GM23338 (cell line): ENCODE measurements around the gene PTPRN2. TPM values are rescaled to one million over a fixed set of nuclear protein-coding genes. Genes with fewer than 3 reads are reported as not detected.

Experiments
- ATAC-seq: fragments of 200-7000 bp; cut with Tn5 transposase; 3 replicates; pipeline ENCODE4 v1.9.1; 2020
- DNase-seq: peaks from one replicate; pipeline ENCODE4 v3.0.0-alpha.2; 2015; ENCODE audit warnings: low spot score
- H2AFZ ChIP-seq: fragments of 200-600 bp; sonication (generic); 2 replicates; pipeline ENCODE4 v1.8.0; 2016; ENCODE audit warnings: antibody characterized with exemption, mild to moderate bottlenecking, moderate library complexity
- H3F3A ChIP-seq: fragments of 200-600 bp; sonication (generic); replicated peaks from 2 replicates; pipeline ENCODE4 v1.8.0; 2017; ENCODE audit warnings: antibody characterized with exemption, mixed run types, low read depth
- H3K27ac ChIP-seq: fragments of 200-600 bp; sonication (generic); 2 replicates; pipeline ENCODE4 v1.6.1; 2016; ENCODE audit warnings: low read depth
- H3K27me3 ChIP-seq: fragments of 200-600 bp; sonication (generic); 2 replicates; pipeline ENCODE4 v1.8.0; 2016; ENCODE audit warnings: mild to moderate bottlenecking, mixed run types, moderate library complexity; ENCODE audit not compliant: insufficient read depth
- H3K36me3 ChIP-seq: fragments of 200-600 bp; sonication (generic); 2 replicates; pipeline ENCODE4 v1.8.0; 2016; ENCODE audit warnings: mild to moderate bottlenecking; ENCODE audit not compliant: insufficient read depth
- H3K4me1 ChIP-seq: fragments of 200-600 bp; sonication (generic); 2 replicates; pipeline ENCODE4 v1.8.0; 2016; ENCODE audit warnings: mild to moderate bottlenecking, moderate library complexity; ENCODE audit not compliant: insufficient read depth
- H3K4me2 ChIP-seq: fragments of 200-600 bp; sonication (generic); 2 replicates; pipeline ENCODE4 v1.7.1; 2017; ENCODE audit warnings: mixed run types
- H3K4me3 ChIP-seq: fragments of 200-600 bp; sonication (generic); 2 replicates; pipeline ENCODE4 v1.6.1; 2016; ENCODE audit warnings: mixed run types
- H3K79me2 ChIP-seq: fragments of 200-600 bp; sonication (generic); replicated peaks from 2 replicates; pipeline ENCODE4 v1.8.0; 2017; ENCODE audit warnings: mild to moderate bottlenecking; ENCODE audit not compliant: insufficient read depth
- H3K9me2 ChIP-seq: fragments of 200-600 bp; sonication (generic); 2 replicates; pipeline ENCODE4 v1.8.0; 2017; ENCODE audit not compliant: insufficient read depth
- H4K20me1 ChIP-seq: fragments of 200-600 bp; sonication (generic); replicated peaks from 2 replicates; pipeline ENCODE4 v1.8.0; 2017; ENCODE audit warnings: mild to moderate bottlenecking; ENCODE audit not compliant: insufficient read depth
- H3K27ac Mint-ChIP-seq: 2 replicates; pipeline ENCODE4 v1.8.0; 2020; ENCODE audit warnings: inconsistent platforms, mild to moderate bottlenecking, moderate library complexity, mixed read lengths
- H3K27me3 Mint-ChIP-seq: 3 replicates; pipeline ENCODE4 v1.8.0; 2022; ENCODE audit warnings: low read depth, mild to moderate bottlenecking, moderate library complexity, mixed read lengths, inconsistent platforms; ENCODE audit not compliant: insufficient read depth, poor library complexity
- H3K36me3 Mint-ChIP-seq: 3 replicates; pipeline ENCODE4 v1.8.0; 2021; ENCODE audit warnings: low read depth, mild to moderate bottlenecking, inconsistent platforms, moderate library complexity, mixed read lengths
- H3K4me1 Mint-ChIP-seq: 3 replicates; pipeline ENCODE4 v1.8.0; 2020; ENCODE audit warnings: mild to moderate bottlenecking, inconsistent platforms, mixed read lengths
- H3K4me3 Mint-ChIP-seq: 3 replicates; pipeline ENCODE4 v1.8.0; 2021; ENCODE audit warnings: moderate library complexity, mild to moderate bottlenecking, inconsistent platforms, mixed read lengths
- H3K9me3 Mint-ChIP-seq: 3 replicates; pipeline ENCODE4 v1.8.0; 2020; ENCODE audit warnings: moderate library complexity, mild to moderate bottlenecking, inconsistent platforms, mixed read lengths
- CREB1 ChIP-seq: fragments of 250-450 bp; sonication (Bioruptor Pico); IDR thresholded peaks from 2 replicates; pipeline ENCODE4 v1.5.0; 2020; ENCODE audit warnings: low read depth, mild to moderate bottlenecking, moderate library complexity
- CTCF ChIP-seq, 2 experiments: fragments of 200-600 bp in 1 of 2; sonication (generic) in 1 of 2; conservative IDR thresholded peaks; 2 replicates each; pipeline versions ENCODE4 v1.5.1 to v1.6.1; 2016 to 2017; ENCODE audit warnings: antibody characterized with exemption in 2 of 2, low read depth in 2 of 2, mild to moderate bottlenecking in 2 of 2, moderate library complexity in 1 of 2
- ETS1 ChIP-seq: IDR thresholded peaks from 2 replicates; pipeline ENCODE4 v1.6.1; 2016; ENCODE audit warnings: antibody characterized with exemption
- EZH2 ChIP-seq: fragments of 200-600 bp; sonication (generic); IDR thresholded peaks from one replicate; pipeline ENCODE4 v1.8.0; 2017; ENCODE audit warnings: antibody characterized with exemption, mild to moderate bottlenecking, low read depth; ENCODE audit not compliant: unreplicated experiment
- EZH2phosphoT487 ChIP-seq: fragments of 200-600 bp; sonication (generic); IDR thresholded peaks from one replicate; pipeline ENCODE4 v1.8.1; 2018; ENCODE audit warnings: antibody characterized with exemption; ENCODE audit not compliant: unreplicated experiment
- JUNB ChIP-seq: IDR thresholded peaks from one replicate; pipeline ENCODE4 v1.6.1; 2016; ENCODE audit warnings: antibody characterized with exemption; ENCODE audit not compliant: unreplicated experiment
- NANOG ChIP-seq: IDR thresholded peaks from 2 replicates; pipeline ENCODE4 v1.6.1; 2016; ENCODE audit warnings: antibody characterized with exemption, borderline replicate concordance
- POLR2AphosphoS5 ChIP-seq: IDR thresholded peaks from 2 replicates; pipeline ENCODE4 v1.6.1; 2016; ENCODE audit warnings: antibody characterized with exemption, low read depth
- REST ChIP-seq: IDR thresholded peaks from one replicate; pipeline ENCODE4 v1.6.1; 2018; ENCODE audit warnings: antibody characterized with exemption; ENCODE audit not compliant: unreplicated experiment
- STAT1 ChIP-seq: IDR thresholded peaks from one replicate; pipeline ENCODE4 v1.6.1; 2016; ENCODE audit warnings: antibody characterized with exemption; ENCODE audit not compliant: unreplicated experiment
- ZNF114 ChIP-seq: fragments of 250-450 bp; sonication (Bioruptor Pico); IDR thresholded peaks from 2 replicates; pipeline ENCODE4 v1.5.0; 2020; ENCODE audit warnings: mild to moderate bottlenecking, moderate library complexity
- ZNF331 ChIP-seq: fragments of 250-450 bp; sonication (Bioruptor Pico); IDR thresholded peaks from 2 replicates; pipeline ENCODE4 v1.5.0; 2020; ENCODE audit warnings: low read depth, mild to moderate bottlenecking, moderate library complexity
- ZNF462 ChIP-seq: fragments of 250-450 bp; sonication (Bioruptor Pico); IDR thresholded peaks from 2 replicates; pipeline ENCODE4 v1.5.0; 2020; ENCODE audit warnings: mild to moderate bottlenecking, moderate library complexity
- polyA plus RNA-seq: library from polyadenylated mRNA; unstranded; fragments of >200 nt; fragmentation: Nextera tagmentation; extraction: Ambion mirVana; gene quantifications from 2 replicates; pipeline ENCODE4 v1.2.1, GENCODE V29; 2016
- total RNA-seq: library from RNA; depleted of rRNA; stranded (reverse); fragments of >200 nt; shearing (Covaris generic); gene quantifications from 2 replicates; pipeline ENCODE4 v1.2.3, GENCODE V29; 2014

PTPRN2 gene
- total and polyA plus RNA-seq, 2 experiments from 2014 or later, result 0.87 to 4.0 TPM

GRCh38 chr7:157615852-157616251 lies 971.8 kb downstream of the PTPRN2 start:
- no peaks in the 10 kb centered on the region for H3K4me1 ChIP-seq
- Mint-ChIP-seq H3K4me3 (no peak overlapping the region), H3K36me3 (peaks cover 42% of the 10 kb centered on the region), H3K9me3 (peaks cover 86% of the 10 kb centered on the region), H3K27me3 (peaks cover 25% of the 10 kb centered on the region), H3K4me1 (no peaks in the 10 kb centered on the region; the same call in 2 of the 3 replicates), H3K27ac (no peak overlapping the region)
- ATAC-seq (no peak), DNase-seq (no peak)
- no peak for TF ChIP-seq REST
- TF ChIP-seq POLR2AphosphoS5, result no peak
- TF ChIP-seq ZNF114 (CRISPR knock-in tag), result no peak
- no peak for TF ChIP-seq JUNB
- no peak for TF ChIP-seq EZH2
- no peak for TF ChIP-seq NANOG
- no peak for TF ChIP-seq CREB1 (CRISPR knock-in tag)
- no peak for TF ChIP-seq ETS1
- TF ChIP-seq CTCF (conservative IDR thresholded peaks at IDR 0.05; ENCODE audit: low read depth in 2 of 2), result no peak
- TF ChIP-seq STAT1, result no peak
- TF ChIP-seq EZH2phosphoT487, result no peak
- no peak for TF ChIP-seq ZNF331
- TF ChIP-seq ZNF462, result no peak
- H3F3A ChIP-seq, result no peaks in the 10 kb centered on the region
- H3K4me3 ChIP-seq, result no peak overlapping the region
- no peaks in the 10 kb centered on the region for H3K9me2 ChIP-seq
- no peak overlapping the region for H2AFZ ChIP-seq
- H3K36me3 ChIP-seq, result no peaks in the 10 kb centered on the region
- H3K27ac ChIP-seq, result no peak overlapping the region
- no peak overlapping the region for H3K4me2 ChIP-seq
- H3K27me3 ChIP-seq, result no peaks in the 10 kb centered on the region
- no peaks in the 10 kb centered on the region for H3K79me2 ChIP-seq
- H4K20me1 ChIP-seq, result no peaks in the 10 kb centered on the region
